Neural progenitor cell (in vitro differentiated cells): ENCODE measurements around the gene VAMP2. TPM values are rescaled to one million over a fixed set of nuclear protein-coding genes. Genes with fewer than 3 reads are reported as not detected.

ENCODE experiments used
- microRNA counts: library from miRNA; unstranded; fragments of <30 nt; microRNA quantifications from one replicate; lab custom pipeline; 2016
- microRNA-seq: library from miRNA; unstranded; fragments of <30 nt; microRNA quantifications from one replicate; pipeline ENCODE4, GENCODE V29; 2016
- total RNA-seq: library from RNA; depleted of rRNA; stranded (reverse); fragments of >200 nt; gene quantifications from 2 replicates; pipeline ENCODE4 v1.2.3, GENCODE V29; 2015; ENCODE audit warnings: low replicate concordance

The VAMP2 gene
- total RNA-seq, 1 donor from 2014 or later = 11.7 TPM

MicroRNAs encoded within 50 kb of the gene (microRNA counts, 767-probe panel; counts per million panel counts)
- microRNA hsa-miR-4521 (lab: Ali Mortazavi, UCI) = 460 counts per million, percentile 90 among the panel's probes with 10 or more counts

Small RNAs within 50 kb of the gene (microRNA-seq; reads per million reads assigned to microRNA genes)
- 10.2 reads per million, percentile 37 among the genes with 10 or more reads in this experiment for gene MIR4521
- not detected for gene MIR6883

Other genes starting within 250 kb of the VAMP2 start
- gene RNF227, start 246.7 kb downstream of the VAMP2 start, total RNA-seq = 4.0 and 4.8 TPM in 2 replicates
- gene KCNAB3, start 233.1 kb downstream of the VAMP2 start, total RNA-seq = 1.0 and 2.7 TPM in 2 replicates
- 9.8 and 30.9 TPM in 2 replicates for gene TRAPPC1, start 231.0 kb downstream of the VAMP2 start, total RNA-seq
- 21.2 and 48.8 TPM in 2 replicates for gene CNTROB, start 230.7 kb downstream of the VAMP2 start, total RNA-seq
- 0.37 TPM in 1 of 2 replicates, not detected in the other for gene GUCY2D, start 160.3 kb downstream of the VAMP2 start, total RNA-seq
- 0.06 TPM in 1 of 2 replicates, not detected in the other for gene ALOX15B, start 123.9 kb downstream of the VAMP2 start, total RNA-seq
- 0.28 TPM in 1 of 2 replicates, not detected in the other for gene ALOX12B, start 75.2 kb downstream of the VAMP2 start, total RNA-seq
- gene ALOXE3, start 44.4 kb downstream of the VAMP2 start, total RNA-seq = not detected in 2 replicates
- 2.0 TPM in 1 of 2 replicates, not detected in the other for gene HES7, start 38.8 kb downstream of the VAMP2 start, total RNA-seq
- gene PER1, start 10.5 kb downstream of the VAMP2 start, total RNA-seq = 3.2 and 11.4 TPM in 2 replicates
- gene TMEM107, start 13.4 kb upstream of the VAMP2 start, total RNA-seq = 26.0 and 45.5 TPM in 2 replicates
- gene BORCS6, start 27.2 kb upstream of the VAMP2 start, total RNA-seq = 0.71 and 4.1 TPM in 2 replicates
- gene AURKB, start 47.6 kb upstream of the VAMP2 start, total RNA-seq = 149 and 156 TPM in 2 replicates
- gene CTC1, start 85.1 kb upstream of the VAMP2 start, total RNA-seq = 6.4 and 10.4 TPM in 2 replicates
- gene PFAS, start 86.3 kb upstream of the VAMP2 start, total RNA-seq = 64.6 and 83.5 TPM in 2 replicates
- gene RANGRF, start 125.7 kb upstream of the VAMP2 start, total RNA-seq = 11.9 and 19.9 TPM in 2 replicates
- gene SLC25A35, start 132.5 kb upstream of the VAMP2 start, total RNA-seq = 0.67 and 1.1 TPM in 2 replicates
- gene ARHGEF15, start 147.3 kb upstream of the VAMP2 start, total RNA-seq = 0.07 and 0.50 TPM in 2 replicates
- gene ODF4, start 176.9 kb upstream of the VAMP2 start, total RNA-seq = not detected in 2 replicates
- gene RPL26, start 220.2 kb upstream of the VAMP2 start, total RNA-seq = 5,403 and 8,768 TPM in 2 replicates
- gene RNF222, start 234.9 kb upstream of the VAMP2 start, total RNA-seq = not detected in 2 replicates